ENCODE measurements around the gene LRP2. TPM values are rescaled to one million over a fixed set of nuclear protein-coding genes. Genes with fewer than 3 reads are reported as not detected.

LRP2 gene
- total RNA-seq, 2 donors from 2014 or later: 0.05 TPM; not detected in 1

DNA sequence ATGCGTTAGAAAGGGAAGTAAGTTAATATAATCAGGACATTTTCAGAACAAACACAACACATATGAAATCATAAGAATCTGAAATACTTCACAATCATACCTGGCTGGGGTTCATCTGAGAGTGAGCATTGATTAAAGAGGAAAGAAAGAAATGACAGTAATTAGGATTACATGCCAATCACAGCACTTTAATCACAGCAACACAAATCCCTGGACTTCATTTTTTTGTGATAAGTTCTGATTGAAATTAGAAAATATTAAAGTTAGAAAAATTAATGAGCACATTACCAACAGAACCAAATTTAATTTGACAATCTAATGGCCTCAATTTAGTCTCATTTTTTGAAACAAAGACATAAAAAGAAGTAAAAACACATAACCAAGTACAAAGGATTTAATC lies 121.9 kb downstream of the LRP2 start:
- intact Hi-C loops (cut with DNase I): no loop called here
- no peaks in the 10 kb centered on the region for H3K36me3 ChIP-seq

GRCh38 chr2:169237939-169238338 lies 124.4 kb downstream of the LRP2 start:
- Histone ChIP-seq H3K9me3 (no peaks in the 10 kb centered on the region), H3K36me3 (no peaks in the 10 kb centered on the region), H3K27me3 (no peaks in the 10 kb centered on the region), H3K4me1 (no peaks in the 10 kb centered on the region), H3K4me3 (no peak overlapping the region), H3K27ac (no peak overlapping the region), H3K9ac (ENCODE audit: low read depth in 2 of 2, low read length in 2 of 2) (no peak overlapping the region)
- no peak for TF ChIP-seq CTCF (IDR thresholded peaks at IDR 0.05)
- DNase-seq: no peak
- intact Hi-C loops (cut with DNase I): no loop called here

More for the DNA sequence above, 121.9 kb downstream of the LRP2 start:
- TF ChIP-seq CTCF (IDR thresholded peaks at IDR 0.05): no peak
- no peak overlapping the region for H3K9ac ChIP-seq (ENCODE audit: low read depth in 2 of 2, low read length in 2 of 2)
- no peak for DNase-seq
- no peaks in the 10 kb centered on the region for H3K27me3 ChIP-seq
- H3K9me3 ChIP-seq: no peaks in the 10 kb centered on the region
- H3K4me3 ChIP-seq: no peak overlapping the region
- H3K27ac ChIP-seq: no peak overlapping the region
- H3K4me1 ChIP-seq: no peaks in the 10 kb centered on the region

GRCh38 chr2:169237286-169237685 lies 125.0 kb downstream of the LRP2 start:
- no peak overlapping the region for H3K27ac ChIP-seq
- no peak overlapping the region for H3K9ac ChIP-seq (ENCODE audit: low read depth in 2 of 2, low read length in 2 of 2)
- H3K9me3 ChIP-seq: no peaks in the 10 kb centered on the region
- DNase-seq: no peak
- intact Hi-C loops (cut with DNase I): no loop called here
- H3K4me3 ChIP-seq: no peak overlapping the region
- no peak for TF ChIP-seq CTCF (IDR thresholded peaks at IDR 0.05)
- H3K36me3 ChIP-seq: no peaks in the 10 kb centered on the region
- no peaks in the 10 kb centered on the region for H3K4me1 ChIP-seq
- no peaks in the 10 kb centered on the region for H3K27me3 ChIP-seq

- Histone ChIP-seq H3K4me1 (no peaks in the 10 kb centered on the region), H3K27ac (no peak overlapping the region), H3K9me3 (no peaks in the 10 kb centered on the region), H3K4me3 (no peak overlapping the region), H3K27me3 (no peaks in the 10 kb centered on the region), H3K9ac (ENCODE audit: low read depth in 2 of 2, low read length in 2 of 2) (no peak overlapping the region), H3K36me3 (no peaks in the 10 kb centered on the region)
- intact Hi-C loops (cut with DNase I): no loop called here
- TF ChIP-seq CTCF (IDR thresholded peaks at IDR 0.05): no peak
- no peak for DNase-seq
Measured at GRCh38 chr2:169232551-169233154, 129.7 kb downstream of the LRP2 start.

GRCh38 chr2:169230204-169230603 lies 132.1 kb downstream of the LRP2 start:
- no peaks in the 10 kb centered on the region for H3K4me1 ChIP-seq
- TF ChIP-seq CTCF (IDR thresholded peaks at IDR 0.05): no peak

More at GRCh38 chr2:169230204-169230603, 132.1 kb downstream of the LRP2 start:
- Histone ChIP-seq H3K9me3 (no peaks in the 10 kb centered on the region), H3K27me3 (no peaks in the 10 kb centered on the region), H3K36me3 (no peaks in the 10 kb centered on the region), H3K27ac (no peak overlapping the region), H3K9ac (ENCODE audit: low read depth in 2 of 2, low read length in 2 of 2) (no peak overlapping the region), H3K4me3 (no peak overlapping the region)
- no peak for DNase-seq
- intact Hi-C loops (cut with DNase I): no loop called here
